HepG2 (cell line): ENCODE measurements around the gene BARX2. TPM values are rescaled to one million over a fixed set of nuclear protein-coding genes. Genes with fewer than 3 reads are reported as not detected.

Source experiments
- AGO1 ChIP-seq: fragments of 200-400 bp; formaldehyde crosslinking; IDR thresholded peaks from 2 replicates; pipeline ENCODE4 v1.6.1; 2017; ENCODE audit warnings: mild to moderate bottlenecking, low read depth, low read length, moderate library complexity; ENCODE audit not compliant: poor library complexity, severe bottlenecking
- CEBPG ChIP-seq: IDR thresholded peaks from 2 replicates; pipeline ENCODE4 v1.6.1; 2016
- FOXJ3 ChIP-seq: sonication (generic); formaldehyde crosslinking; IDR thresholded peaks from 2 replicates; pipeline ENCODE4 v1.4.0; 2020; ENCODE audit warnings: missing genetic modification reagents, mild to moderate bottlenecking, borderline replicate concordance
- GABPA ChIP-seq, 2 experiments: IDR thresholded peaks; 2 replicates each; pipeline ENCODE4 v1.6.1; 2011 to 2016; ENCODE audit warnings: low read depth in 2 of 2, low read length in 1 of 2, missing biosample characterization in 1 of 2, missing genetic modification characterization in 1 of 2
- GMEB1 ChIP-seq: sonication (generic); formaldehyde crosslinking; IDR thresholded peaks from 2 replicates; pipeline ENCODE4 v1.5.1; 2020; ENCODE audit warnings: missing genetic modification reagents, mild to moderate bottlenecking, borderline replicate concordance
- HINFP ChIP-seq: sonication (generic); formaldehyde crosslinking; IDR thresholded peaks from 2 replicates; pipeline ENCODE4 v1.4.0; 2020; ENCODE audit warnings: low read depth, mild to moderate bottlenecking, missing genetic modification reagents
- HNF4G ChIP-seq, 2 experiments: sonication (generic) in 1 of 2; formaldehyde crosslinking in 1 of 2; IDR thresholded peaks; 2 replicates each; pipeline versions ENCODE4 v1.4.0 to v1.6.1; 2011 to 2020; ENCODE audit warnings: borderline replicate concordance in 2 of 2, low read depth in 2 of 2, mild to moderate bottlenecking in 2 of 2, low read length in 1 of 2, missing genetic modification reagents in 1 of 2, moderate library complexity in 1 of 2
- HOXA3 ChIP-seq: sonication (generic); formaldehyde crosslinking; IDR thresholded peaks from 2 replicates; pipeline ENCODE4 v1.5.0; 2020; ENCODE audit warnings: missing genetic modification reagents
- ISL2 ChIP-seq: sonication (generic); formaldehyde crosslinking; IDR thresholded peaks from 2 replicates; pipeline ENCODE4 v1.5.0; 2020; ENCODE audit warnings: missing genetic modification reagents
- MED1 ChIP-seq: sonication (generic); formaldehyde crosslinking; IDR thresholded peaks from 2 replicates; pipeline ENCODE4 v1.4.0; 2020; ENCODE audit warnings: missing genetic modification reagents
- NRL ChIP-seq: sonication (generic); formaldehyde crosslinking; IDR thresholded peaks from 2 replicates; pipeline ENCODE4 v1.5.0; 2020; ENCODE audit warnings: missing genetic modification reagents, mild to moderate bottlenecking, moderate library complexity, borderline replicate concordance
- POLR2AphosphoS5 ChIP-seq: IDR thresholded peaks from 2 replicates; pipeline ENCODE4 v1.6.1; 2012; ENCODE audit warnings: low read depth, low read length
- TEAD3 ChIP-seq: optimal IDR thresholded peaks from 2 replicates; pipeline ENCODE3; 2016; ENCODE audit warnings: borderline replicate concordance
- TMF1 ChIP-seq: sonication (generic); formaldehyde crosslinking; IDR thresholded peaks from 2 replicates; pipeline ENCODE4 v1.8.1; 2022; ENCODE audit warnings: low read depth, missing genetic modification reagents
- TRIM24 ChIP-seq: sonication (generic); formaldehyde crosslinking; IDR thresholded peaks from 2 replicates; pipeline ENCODE4 v1.8.0; 2022; ENCODE audit warnings: mild to moderate bottlenecking, missing genetic modification reagents
- ZBTB20 ChIP-seq: sonication (generic); formaldehyde crosslinking; IDR thresholded peaks from 2 replicates; pipeline ENCODE4 v1.8.1; 2023; ENCODE audit warnings: missing genetic modification reagents, low read depth, mild to moderate bottlenecking, borderline replicate concordance
- ZFP41 ChIP-seq: sonication (generic); formaldehyde crosslinking; IDR thresholded peaks from 2 replicates; pipeline ENCODE4 v1.4.0; 2020; ENCODE audit warnings: mild to moderate bottlenecking, missing genetic modification reagents, borderline replicate concordance
- ZFYVE20 ChIP-seq: sonication (generic); formaldehyde crosslinking; IDR thresholded peaks from 2 replicates; pipeline ENCODE4 v1.8.0; 2023; ENCODE audit warnings: low read depth, mild to moderate bottlenecking, moderate library complexity, missing genetic modification reagents, borderline replicate concordance
- ZMYM2 ChIP-seq: sonication (generic); formaldehyde crosslinking; IDR thresholded peaks from 2 replicates; pipeline ENCODE4 v1.8.0; 2022; ENCODE audit warnings: mild to moderate bottlenecking, missing genetic modification reagents
- ZNF234 ChIP-seq: sonication (generic); formaldehyde crosslinking; conservative IDR thresholded peaks from 2 replicates; pipeline ENCODE4 v1.5.1; 2020; ENCODE audit warnings: mild to moderate bottlenecking, missing genetic modification reagents
- ZNF570 ChIP-seq: sonication (generic); formaldehyde crosslinking; IDR thresholded peaks from 2 replicates; pipeline ENCODE4 v1.4.0; 2020; ENCODE audit warnings: mild to moderate bottlenecking, missing genetic modification reagents, borderline replicate concordance
- ZNF782 ChIP-seq: sonication (generic); formaldehyde crosslinking; IDR thresholded peaks from 2 replicates; pipeline ENCODE4 v1.4.0; 2020; ENCODE audit warnings: missing genetic modification reagents, mild to moderate bottlenecking, borderline replicate concordance
- polyA plus RNA-seq, 8 experiments: library from polyadenylated mRNA; depleted of rRNA in 3 of 8; stranded (reverse) in 7 of 8; unstranded in 1 of 8; fragments of >200 nt; fragmentation: Illumina TruSeq in 4 of 8; extraction: Trizol in 4 of 8; gene quantifications; 2 replicates each; pipeline versions ENCODE4 v1.2.1 to v1.2.3, GENCODE V29; 2011 to 2016; ENCODE audit warnings: low read depth in 4 of 8, missing spikeins in 1 of 8, mixed read lengths in 1 of 8; ENCODE audit not compliant: insufficient read depth in 1 of 8
- total RNA-seq, 5 experiments: library from RNA; depleted of rRNA; stranded (reverse); fragments of >200 nt; fragmentation: Illumina TruSeq; extraction: Trizol; gene quantifications; 2 replicates each; pipeline ENCODE4 v1.2.3, GENCODE V29; 2016; ENCODE audit warnings: low read depth in 1 of 5
- TF ChIP-seq, protein P1 (sequence below): IDR thresholded peaks from 2 replicates; pipeline ENCODE4 v1.6.1; 2018; ENCODE audit warnings: missing genetic modification reagents, mild to moderate bottlenecking, missing compliant biosample characterization
- TF ChIP-seq, protein P2 (sequence below), 2 experiments: fragments of 450-650 bp in 1 of 2; sonication (generic) in 1 of 2; formaldehyde crosslinking; IDR thresholded peaks; 2 replicates each; pipeline versions ENCODE4 v1.5.0 to v1.8.0; 2020 to 2022; ENCODE audit warnings: mild to moderate bottlenecking in 1 of 2, missing genetic modification reagents in 1 of 2

The BARX2 gene
- total and polyA plus RNA-seq, 2 of the 13 experiments (the other 11 are each of a cell fraction or from before 2014, with no cell fraction given): not detected

DNA sequence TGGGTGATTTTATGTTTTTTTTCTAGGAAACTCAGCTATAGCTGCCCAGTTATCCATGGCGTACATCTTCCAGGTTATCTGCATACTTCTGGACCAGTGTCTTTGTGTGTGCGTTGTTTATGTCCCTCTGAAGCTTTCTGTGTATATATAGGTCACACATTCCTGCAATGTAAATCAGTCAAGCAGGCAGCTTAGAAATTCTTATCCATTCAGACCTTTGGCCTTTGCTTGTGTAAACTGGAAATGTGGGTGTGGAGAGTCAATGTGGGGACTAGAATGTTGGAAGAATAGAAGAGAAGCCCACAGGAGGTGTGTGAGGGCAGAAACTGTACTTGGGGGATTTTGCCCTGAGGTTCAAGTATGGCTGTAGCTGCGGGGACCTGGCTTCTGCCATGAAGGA is 51.7 kb downstream of the BARX2 start (continued):
- TF ChIP-seq AGO1 (no peak), ZNF234 (CRISPR knock-in tag) (no peak), ZFYVE20 (CRISPR knock-in tag) (no peak), ZNF782 (CRISPR knock-in tag) (no peak), GABPA (IDR thresholded peaks at IDR 0.05; ENCODE audit: low read depth, low read length) (no peak), GABPA (CRISPR knock-in tag; IDR thresholded peaks at IDR 0.05; ENCODE audit: low read depth) (no peak), POLR2AphosphoS5 (no peak), FOXJ3 (CRISPR knock-in tag) (peak; percentile 70; the same call in 1 of the 2 replicates), ZMYM2 (CRISPR knock-in tag) (no peak), HOXA3 (CRISPR knock-in tag) (peak; percentile 21; the same call in 1 of the 2 replicates), NRL (no peak), TRIM24 (CRISPR knock-in tag) (no peak), TEAD3 (CRISPR knock-in tag) (peak; percentile 83), CEBPG (no peak), MED1 (CRISPR knock-in tag) (peak; percentile 48), GMEB1 (CRISPR knock-in tag) (no peak), ZBTB20 (peak; percentile 72; the same call in 1 of the 2 replicates), TMF1 (CRISPR knock-in tag) (no peak), ZFP41 (CRISPR knock-in tag) (no peak), ISL2 (no peak), HNF4G (IDR thresholded peaks at IDR 0.05; ENCODE audit: borderline replicate concordance, low read depth, low read length) (0 out of 2 replicates have a peak, but pooled peaks have one; percentile 19), HNF4G (CRISPR knock-in tag; IDR thresholded peaks at IDR 0.05; ENCODE audit: borderline replicate concordance, low read depth) (no peak), ZNF570 (CRISPR knock-in tag) (no peak), HINFP (CRISPR knock-in tag) (no peak)
- TF ChIP-seq, protein P1, sequence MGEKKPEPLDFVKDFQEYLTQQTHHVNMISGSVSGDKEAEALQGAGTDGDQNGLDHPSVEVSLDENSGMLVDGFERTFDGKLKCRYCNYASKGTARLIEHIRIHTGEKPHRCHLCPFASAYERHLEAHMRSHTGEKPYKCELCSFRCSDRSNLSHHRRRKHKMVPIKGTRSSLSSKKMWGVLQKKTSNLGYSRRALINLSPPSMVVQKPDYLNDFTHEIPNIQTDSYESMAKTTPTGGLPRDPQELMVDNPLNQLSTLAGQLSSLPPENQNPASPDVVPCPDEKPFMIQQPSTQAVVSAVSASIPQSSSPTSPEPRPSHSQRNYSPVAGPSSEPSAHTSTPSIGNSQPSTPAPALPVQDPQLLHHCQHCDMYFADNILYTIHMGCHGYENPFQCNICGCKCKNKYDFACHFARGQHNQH (CRISPR knock-in tag): no peak
- TF ChIP-seq, protein P2, sequence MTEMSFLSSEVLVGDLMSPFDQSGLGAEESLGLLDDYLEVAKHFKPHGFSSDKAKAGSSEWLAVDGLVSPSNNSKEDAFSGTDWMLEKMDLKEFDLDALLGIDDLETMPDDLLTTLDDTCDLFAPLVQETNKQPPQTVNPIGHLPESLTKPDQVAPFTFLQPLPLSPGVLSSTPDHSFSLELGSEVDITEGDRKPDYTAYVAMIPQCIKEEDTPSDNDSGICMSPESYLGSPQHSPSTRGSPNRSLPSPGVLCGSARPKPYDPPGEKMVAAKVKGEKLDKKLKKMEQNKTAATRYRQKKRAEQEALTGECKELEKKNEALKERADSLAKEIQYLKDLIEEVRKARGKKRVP (CRISPR knock-in tag; IDR thresholded peaks at IDR 0.05): no peak
